ENCODE data around the gene AK1.

GRCh38 chr9:127832248-127832647 lies 45.2 kb downstream of the AK1 start:
- TF ChIP-seq, protein P1, sequence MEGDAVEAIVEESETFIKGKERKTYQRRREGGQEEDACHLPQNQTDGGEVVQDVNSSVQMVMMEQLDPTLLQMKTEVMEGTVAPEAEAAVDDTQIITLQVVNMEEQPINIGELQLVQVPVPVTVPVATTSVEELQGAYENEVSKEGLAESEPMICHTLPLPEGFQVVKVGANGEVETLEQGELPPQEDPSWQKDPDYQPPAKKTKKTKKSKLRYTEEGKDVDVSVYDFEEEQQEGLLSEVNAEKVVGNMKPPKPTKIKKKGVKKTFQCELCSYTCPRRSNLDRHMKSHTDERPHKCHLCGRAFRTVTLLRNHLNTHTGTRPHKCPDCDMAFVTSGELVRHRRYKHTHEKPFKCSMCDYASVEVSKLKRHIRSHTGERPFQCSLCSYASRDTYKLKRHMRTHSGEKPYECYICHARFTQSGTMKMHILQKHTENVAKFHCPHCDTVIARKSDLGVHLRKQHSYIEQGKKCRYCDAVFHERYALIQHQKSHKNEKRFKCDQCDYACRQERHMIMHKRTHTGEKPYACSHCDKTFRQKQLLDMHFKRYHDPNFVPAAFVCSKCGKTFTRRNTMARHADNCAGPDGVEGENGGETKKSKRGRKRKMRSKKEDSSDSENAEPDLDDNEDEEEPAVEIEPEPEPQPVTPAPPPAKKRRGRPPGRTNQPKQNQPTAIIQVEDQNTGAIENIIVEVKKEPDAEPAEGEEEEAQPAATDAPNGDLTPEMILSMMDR (conservative IDR thresholded peaks at IDR 0.05; ENCODE audit: low read length) = no peak
- TF ChIP-seq EZH2phosphoT487 (IDR thresholded peaks at IDR 0.05; ENCODE audit: borderline replicate concordance, low read depth, low read length) = no peak

All from OCI-LY7 (cell line).